ENCODE results near the gene UBE3A. TPM values are rescaled to one million over a fixed set of nuclear protein-coding genes. Genes with fewer than 3 reads are reported as not detected.

UBE3A gene
- polyA plus RNA-seq, 1 of the 3 experiments (the other 2 are of a cell fraction): 9.7 TPM

GRCh38 chr15:25323420-25323819, 115.4 kb downstream of the UBE3A start:
- Histone ChIP-seq H3K36me3 (replicated peaks in 1 of 2; ENCODE audit: control insufficient read depth in 1 of 2, insufficient read depth in 2 of 2, low read length in 1 of 2) (peaks cover 0 to 3% of the 10 kb centered on the region in 2 experiments), H3K79me2 (ENCODE audit: insufficient read depth) (no peaks in the 10 kb centered on the region), H3K4me3 (ENCODE audit: low read depth in 2 of 2, low read length in 1 of 2) (no peak overlapping the region), H3K9me3 (no peaks in the 10 kb centered on the region), H4K20me1 (ENCODE audit: insufficient read depth) (no peaks in the 10 kb centered on the region), H3K9ac (no peak overlapping the region), H3K27ac (ENCODE audit: low read depth in 2 of 2, low read length in 1 of 2) (no peak overlapping the region), H3F3A (replicated peaks; ENCODE audit: insufficient read depth) (no peaks in the 10 kb centered on the region), H2AFZ (ENCODE audit: low read depth) (no peak overlapping the region), H3K9me2 (no peaks in the 10 kb centered on the region), H3K4me1 (ENCODE audit: control insufficient read depth in 1 of 2, insufficient read depth in 2 of 2, low read depth in 1 of 2, low read length in 1 of 2) (no peaks in the 10 kb centered on the region), H3K27me3 (ENCODE audit: insufficient read depth) (no peaks in the 10 kb centered on the region), H3K4me2 (no peak overlapping the region)
- TF ChIP-seq RAD21 (IDR thresholded peaks at IDR 0.05; ENCODE audit: low read length) (no peak), TEAD4 (IDR thresholded peaks at IDR 0.05; ENCODE audit: borderline replicate concordance, insufficient read depth) (no peak), RFX5 (IDR thresholded peaks at IDR 0.05; ENCODE audit: low read length) (no peak), RXRA (IDR thresholded peaks at IDR 0.05; ENCODE audit: borderline replicate concordance, low read depth) (no peak), GABPA (IDR thresholded peaks at IDR 0.05; ENCODE audit: low read depth) (no peak), EZH2phosphoT487 (IDR thresholded peaks at IDR 0.05; ENCODE audit: borderline replicate concordance, low read depth) (no peak), JUND (IDR thresholded peaks at IDR 0.05) (no peak), REST (IDR thresholded peaks at IDR 0.05; ENCODE audit: low read depth, low read length) (no peak), GATA2 (CRISPR knock-in tag; IDR thresholded peaks at IDR 0.05) (no peak), USF2 (IDR thresholded peaks at IDR 0.05; ENCODE audit: borderline replicate concordance, low read depth, low read length) (no peak), NFIC (IDR thresholded peaks at IDR 0.05; ENCODE audit: borderline replicate concordance) (no peak), FOSL2 (IDR thresholded peaks at IDR 0.05; ENCODE audit: borderline replicate concordance, low read depth) (no peak), SIN3A (IDR thresholded peaks at IDR 0.05; ENCODE audit: borderline replicate concordance, low read depth, low read length) (no peak), RCOR1 (IDR thresholded peaks at IDR 0.05; ENCODE audit: low read length) (no peak), MEF2A (IDR thresholded peaks at IDR 0.05; ENCODE audit: borderline replicate concordance, low read depth) (no peak), TAF1 (IDR thresholded peaks at IDR 0.05; ENCODE audit: borderline replicate concordance, low read depth, low read length) (no peak), USF1 (IDR thresholded peaks at IDR 0.05; ENCODE audit: borderline replicate concordance, low read depth) (no peak), NRF1 (IDR thresholded peaks at IDR 0.05; ENCODE audit: low read depth, low read length) (no peak), YY1 (IDR thresholded peaks at IDR 0.05; ENCODE audit: low read depth) (no peak), CHD2 (IDR thresholded peaks at IDR 0.05; ENCODE audit: low read length, partially characterized antibody) (no peak)
- 8% methylated on average over 1 of the region's 1 CpG for WGBS (ENCODE audit: low lambda C conversion rate)
- no peak for DNase-seq
- CTCF ChIA-PET: no interaction called here
- POLR2A ChIA-PET: no interaction called here

Measured in SK-N-SH (cell line).